GM19455 (cell line): ENCODE data around the gene ATOSA.

ENCODE experiments used
- ATAC-seq: cut with Tn5 transposase; IDR thresholded peaks from one replicate; pipeline ENCODE4 v1.9.1; 2021; ENCODE audit not compliant: unreplicated experiment

ATOSA gene

GRCh38 chr15:52679232-52680040 is at the start of gene ATOSA:
Gene ATOSA (minus strand): TSS chr15:52679388. CDS start chr15:52678021, 1,367 bp downstream.
- peak; percentile 75 for ATAC-seq

GRCh38 chr15:52728899-52729298 is 49.7 kb upstream of the ATOSA start:
- no peak for ATAC-seq

- no peak for ATAC-seq
Measured at GRCh38 chr15:52727815-52728214, 48.6 kb upstream of the ATOSA start.

GRCh38 chr15:52726195-52726594 is 47.0 kb upstream of the ATOSA start:
- no peak for ATAC-seq

- ATAC-seq, result no peak
Measured at GRCh38 chr15:52718551-52718950, 39.4 kb upstream of the ATOSA start.

- ATAC-seq, result no peak
Measured at GRCh38 chr15:52717924-52718323, 38.7 kb upstream of the ATOSA start.

- no peak for ATAC-seq
Measured at GRCh38 chr15:52717481-52717880, 38.3 kb upstream of the ATOSA start.

- no peak for ATAC-seq
Measured at GRCh38 chr15:52716536-52716935, 37.3 kb upstream of the ATOSA start.

- no peak for ATAC-seq
Measured at GRCh38 chr15:52715411-52715810, 36.2 kb upstream of the ATOSA start.

GRCh38 chr15:52714968-52715367 is 35.8 kb upstream of the ATOSA start:
- no peak for ATAC-seq

- ATAC-seq, result no peak
Measured at GRCh38 chr15:52710708-52711389, 31.7 kb upstream of the ATOSA start.

GRCh38 chr15:52710050-52710707 is 31.0 kb upstream of the ATOSA start:
- peak; percentile 30 for ATAC-seq

GRCh38 chr15:52709187-52709981 is 30.2 kb upstream of the ATOSA start:
- ATAC-seq, result peak; percentile 96

- ATAC-seq, result no peak
Measured at GRCh38 chr15:52706091-52706490, 26.9 kb upstream of the ATOSA start.

- ATAC-seq, result no peak
Measured at GRCh38 chr15:52702390-52702789, 23.2 kb upstream of the ATOSA start.

GRCh38 chr15:52699457-52699856 is 20.3 kb upstream of the ATOSA start:
- no peak for ATAC-seq

- no peak for ATAC-seq
Measured at GRCh38 chr15:52698514-52698913, 19.3 kb upstream of the ATOSA start.

GRCh38 chr15:52697051-52697450 is 17.9 kb upstream of the ATOSA start:
- no peak for ATAC-seq

- ATAC-seq, result no peak
Measured at GRCh38 chr15:52695154-52695553, 16.0 kb upstream of the ATOSA start.

- no peak for ATAC-seq
Measured at GRCh38 chr15:52689562-52689961, 10.4 kb upstream of the ATOSA start.

- peak; percentile 43 for ATAC-seq
Measured at GRCh38 chr15:52683580-52683979, 4.4 kb upstream of the ATOSA start.
